Stimulated activated CD8-positive, alpha-beta memory T cell treated with anti-CD3 and anti-CD28 coated beads, Interleukin-12 subunit alpha, Interleukin-12 subunit beta, amount 100 ng/mL, for 4 hours (primary cell): ENCODE measurements around the gene OR10A7.
"Not testable (repeated sequence)": the region's sequence is repeated elsewhere in the genome, so short reads cannot be mapped to it uniquely, and the experiment has no call there.

Experiments
- DNase-seq: peaks from one replicate; pipeline ENCODE4 v3.0.0-alpha.2; 2020; ENCODE audit warnings: low read depth

Gene OR10A7

GRCh38 chr12:55220725-55221124, at the start of gene OR10A7:
OR10A7 (plus strand) TSS chr12:55221025; CDS start chr12:55221025, 0 bp downstream.
- no peak for DNase-seq

GRCh38 chr12:55171445-55171844, 49.4 kb upstream of the OR10A7 start:
- no peak for DNase-seq

- not testable (repeated sequence) for DNase-seq
Measured at GRCh38 chr12:55171846-55172245, 49.0 kb upstream of the OR10A7 start.

DNA sequence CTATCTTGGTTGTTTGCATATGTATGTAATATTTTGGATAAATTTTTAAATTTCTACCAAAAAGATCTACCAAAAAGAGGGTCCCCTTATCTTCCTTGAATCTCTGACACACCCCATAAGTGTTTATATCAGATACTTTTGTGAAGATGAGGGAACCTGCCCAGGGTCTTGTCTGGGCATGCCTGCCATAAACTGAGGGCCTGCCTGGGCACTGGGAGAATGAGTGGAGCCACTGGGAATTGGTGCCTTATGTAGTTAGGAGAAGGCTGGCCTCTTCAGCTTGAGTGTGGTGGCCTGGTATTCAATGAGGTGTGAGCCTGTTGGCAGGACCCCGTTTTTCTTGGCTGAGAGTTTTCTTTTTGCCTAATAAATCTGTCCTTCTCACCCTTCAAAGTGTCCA, 48.1 kb upstream of the OR10A7 start:
- DNase-seq = no peak

DNA sequence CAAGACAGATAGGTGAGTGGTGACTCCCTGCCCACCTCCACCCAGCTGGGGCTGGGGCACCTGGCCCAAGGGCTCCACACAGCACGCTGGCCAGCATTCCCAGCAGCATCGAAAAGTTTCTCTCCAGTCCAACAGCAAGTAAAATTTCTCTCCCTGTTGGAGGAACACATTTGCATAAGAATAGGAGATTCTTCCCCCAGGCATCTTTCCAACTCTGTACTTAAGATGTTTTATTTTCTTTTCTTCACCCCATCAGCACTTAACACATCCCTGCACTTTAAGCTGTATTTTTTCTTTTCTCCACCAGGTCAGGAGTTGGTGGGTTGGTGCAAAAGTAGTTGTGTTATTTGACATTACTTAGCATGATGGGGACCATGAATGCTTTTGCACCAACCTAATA, 47.4 kb upstream of the OR10A7 start:
- no peak for DNase-seq

DNA sequence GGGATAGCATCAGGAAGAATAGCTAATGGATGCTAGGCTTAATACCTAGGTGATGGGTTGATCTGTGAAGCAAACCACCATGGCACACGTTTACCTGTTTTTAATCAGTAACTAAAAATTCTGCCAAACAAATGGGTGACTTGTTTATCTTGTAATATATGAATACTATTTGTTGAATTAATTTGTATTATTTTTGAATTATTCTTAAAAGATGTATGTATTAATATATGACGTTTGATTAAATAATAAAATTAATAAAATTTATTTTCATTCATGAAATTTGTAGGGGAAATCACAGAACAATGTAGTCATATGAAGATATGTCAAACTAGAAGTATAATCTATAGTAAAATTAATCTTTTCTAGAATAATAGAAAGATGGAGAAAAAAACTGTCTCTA, 32.3 kb upstream of the OR10A7 start:
- DNase-seq = no peak

GRCh38 chr12:55188974-55189556, 31.8 kb upstream of the OR10A7 start:
- no peak for DNase-seq

DNA sequence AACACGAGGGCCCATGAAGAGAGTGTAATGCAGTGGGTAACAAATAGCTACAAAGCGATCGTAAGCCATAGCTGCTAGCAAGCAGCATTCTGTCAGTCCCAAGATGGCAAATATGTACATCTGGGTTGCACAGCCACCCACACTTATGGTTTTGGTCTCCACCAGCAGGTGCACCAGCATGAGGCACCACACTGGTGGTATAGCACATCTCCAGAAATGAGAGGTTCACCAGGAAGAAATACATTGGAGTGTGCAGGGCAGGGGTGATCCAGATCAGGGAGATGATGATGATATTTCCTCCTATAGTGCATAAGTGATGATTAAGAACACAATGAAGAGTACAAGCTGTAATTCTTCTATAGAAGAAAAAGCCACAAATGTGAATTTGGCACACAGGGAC, 26.4 kb upstream of the OR10A7 start:
- no peak for DNase-seq

DNA sequence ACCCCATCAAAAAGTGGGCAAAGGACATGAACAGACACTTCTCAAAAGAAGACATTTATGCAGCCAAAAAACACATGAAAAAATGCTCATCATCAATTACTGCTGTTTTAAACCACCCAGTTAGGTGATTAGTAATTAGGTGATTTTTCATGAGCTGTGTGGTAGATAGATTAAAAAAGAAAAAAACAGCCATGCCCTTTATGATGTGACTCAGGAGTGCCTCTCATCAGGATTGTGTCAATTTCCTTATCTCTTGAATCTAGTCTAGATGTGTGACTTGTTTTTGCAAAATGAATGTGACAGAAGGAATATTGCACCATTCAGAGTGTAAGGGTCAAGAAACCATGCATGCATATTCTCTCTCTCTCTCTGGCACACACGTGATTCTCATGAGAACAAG, 5.7 kb downstream of the OR10A7 start:
- DNase-seq = no peak

GRCh38 chr12:55227643-55228042, 6.8 kb downstream of the OR10A7 start:
- DNase-seq = no peak

- no peak for DNase-seq
Measured at GRCh38 chr12:55244309-55244708, 23.5 kb downstream of the OR10A7 start, which contains the start of gene OR6C74. OR6C74 (plus strand) TSS chr12:55244609; CDS start chr12:55247288, 2,679 bp downstream.

DNA sequence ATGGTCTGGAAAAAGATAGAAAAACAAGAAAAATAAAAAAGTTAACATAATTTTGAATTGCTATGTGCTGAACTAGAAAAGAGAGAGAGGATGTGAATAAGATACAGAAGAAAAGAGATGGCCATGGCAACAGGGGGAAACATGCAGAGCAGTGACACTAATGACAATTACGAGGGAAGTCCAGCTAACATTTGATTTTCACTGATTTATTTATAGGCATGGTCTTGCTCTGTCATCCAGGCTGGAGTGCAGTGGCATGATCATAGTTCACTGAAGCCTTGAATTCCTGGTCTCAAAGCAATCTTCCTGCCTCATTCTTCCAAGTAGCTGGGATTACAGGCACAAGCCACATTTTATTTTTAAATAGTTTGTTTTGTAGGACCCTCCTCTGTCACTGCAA, 25.3 kb downstream of the OR10A7 start:
- no peak for DNase-seq

DNA sequence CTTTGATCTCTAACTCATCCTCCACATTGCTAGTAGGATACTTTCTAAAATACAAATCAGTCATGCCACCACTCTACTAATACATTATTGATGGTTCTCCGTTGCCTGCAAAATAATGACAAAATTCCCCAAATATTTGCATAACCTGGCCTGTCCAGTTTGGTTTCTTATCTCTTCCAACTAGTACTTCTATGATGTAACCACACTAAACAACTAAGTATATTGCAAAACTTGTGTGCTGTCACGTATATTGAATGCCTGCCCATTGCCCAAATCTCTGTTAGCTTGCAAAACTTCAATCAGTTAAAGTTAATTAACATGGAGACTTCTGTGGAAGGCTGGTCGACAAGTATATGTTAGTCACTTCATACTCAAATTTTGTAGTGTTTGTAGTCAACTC, 30.1 kb downstream of the OR10A7 start:
- DNase-seq = no peak

- no peak for DNase-seq
Measured at GRCh38 chr12:55253281-55253680, 32.5 kb downstream of the OR10A7 start.

- no peak for DNase-seq
Measured at GRCh38 chr12:55256831-55257230, 36.0 kb downstream of the OR10A7 start.

- no peak for DNase-seq
Measured at GRCh38 chr12:55258303-55258702, 37.5 kb downstream of the OR10A7 start.
